GM12891 (cell line): ENCODE data around the gene TMEM178B. TPM values are rescaled to one million over a fixed set of nuclear protein-coding genes. Genes with fewer than 3 reads are reported as not detected.
A peak's percentile ranks its signal among the peaks of the same experiment; 100 is the strongest.
"Not testable (repeated sequence)": the region's sequence is repeated elsewhere in the genome, so short reads cannot be mapped to it uniquely, and the experiment has no call there.

Experiments
- DNase-seq: peaks from one replicate; pipeline ENCODE4 v3.0.0; 2011; ENCODE audit warnings: low spot score; ENCODE audit not compliant: insufficient read length
- FAIRE-seq: peaks from 2 replicates; lab custom pipeline; 2011; peaks lifted over from hg19 to GRCh38; lab: Jason Lieb, UNC
- PAX5 ChIP-seq: IDR thresholded peaks from 2 replicates; pipeline ENCODE4 v1.6.1; 2011; ENCODE audit warnings: low read length, moderate library complexity, mild to moderate bottlenecking; ENCODE audit not compliant: insufficient read depth, severe bottlenecking
- POLR2A ChIP-seq: IDR thresholded peaks from 2 replicates; pipeline ENCODE4 v1.6.1; 2011; ENCODE audit warnings: low read depth, low read length, control low read depth
- POLR2AphosphoS5 ChIP-seq: IDR thresholded peaks from 2 replicates; pipeline ENCODE4 v1.6.1; 2011; ENCODE audit warnings: low read depth, low read length, control low read depth
- POU2F2 ChIP-seq: IDR thresholded peaks from 2 replicates; pipeline ENCODE4 v1.6.1; 2011; ENCODE audit warnings: low read depth, mild to moderate bottlenecking, control low read depth, low read length, moderate library complexity
- SPI1 ChIP-seq: IDR thresholded peaks from 2 replicates; pipeline ENCODE4 v1.6.1; 2011; ENCODE audit warnings: low read depth, low read length, control low read depth
- TAF1 ChIP-seq: IDR thresholded peaks from 2 replicates; pipeline ENCODE4 v1.6.1; 2011; ENCODE audit warnings: low read depth, low read length, control low read depth
- polyA plus RNA-seq: library from polyadenylated mRNA; unstranded; fragments of >200 nt; gene quantifications from one replicate; pipeline ENCODE4 v1.2.1, GENCODE V29; 2012; ENCODE audit warnings: low read depth, missing spikeins, inconsistent platforms; ENCODE audit not compliant: missing spikeins

TMEM178B gene
- polyA plus RNA-seq: 0.10 TPM

DNA sequence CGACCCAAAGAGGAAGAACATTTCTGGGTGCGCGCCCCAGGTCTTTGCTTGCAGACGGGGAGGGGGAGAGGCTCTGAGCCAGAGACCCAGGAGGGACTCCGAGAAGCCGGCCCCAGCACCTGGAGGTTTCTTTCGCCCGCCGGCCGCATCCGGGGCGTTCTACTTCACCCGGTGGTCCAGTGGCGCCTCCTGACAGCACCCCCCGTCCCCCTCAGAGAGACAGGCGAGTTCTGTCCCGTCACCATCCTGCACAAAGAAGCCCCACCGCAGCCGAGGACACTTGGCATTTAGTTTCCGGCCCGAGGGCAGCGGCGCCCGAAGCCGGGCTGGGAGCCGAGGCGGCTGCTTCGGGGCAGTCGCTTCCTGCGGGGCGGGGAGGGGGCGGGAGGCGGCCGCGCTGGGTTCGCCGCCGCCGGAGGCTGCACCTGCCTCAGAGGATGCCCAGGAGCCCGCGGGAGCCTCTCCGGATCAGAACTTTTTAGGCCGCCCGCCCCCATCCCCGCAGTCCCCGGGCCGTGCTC is at the start of gene TMEM178B:
TMEM178B (plus strand) TSS at position 424 of the 521 bp plus-strand sequence.
- TF ChIP-seq POLR2A (no peak), SPI1 (no peak), POLR2AphosphoS5 (no peak), POU2F2 (no peak)
- DNase-seq (peak; percentile 17), FAIRE-seq (no peak)

DNA sequence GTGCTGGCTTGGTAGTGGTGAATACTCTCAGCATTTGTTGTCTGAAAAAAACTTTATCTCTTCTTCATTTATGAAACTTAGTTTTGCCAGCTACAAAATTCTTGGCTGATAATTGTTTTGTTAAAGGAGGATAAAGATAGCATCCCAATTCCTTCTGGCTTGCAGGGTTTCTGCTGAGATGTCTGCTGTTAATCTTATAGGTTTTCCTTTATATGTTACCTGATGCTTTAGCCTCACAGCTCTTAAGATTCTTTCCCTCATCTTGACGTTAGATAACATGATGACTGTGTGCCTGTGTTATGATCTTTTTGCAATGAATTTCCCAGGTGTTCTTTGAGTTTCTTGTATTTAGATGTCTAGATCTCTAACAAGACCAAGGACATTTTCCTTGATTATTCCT is 49.2 kb upstream of the TMEM178B start:
- no peak for FAIRE-seq
- TF ChIP-seq PAX5 (no peak), POU2F2 (no peak), POLR2A (no peak), POLR2AphosphoS5 (no peak), TAF1 (no peak), SPI1 (no peak)
- DNase-seq: no peak

DNA sequence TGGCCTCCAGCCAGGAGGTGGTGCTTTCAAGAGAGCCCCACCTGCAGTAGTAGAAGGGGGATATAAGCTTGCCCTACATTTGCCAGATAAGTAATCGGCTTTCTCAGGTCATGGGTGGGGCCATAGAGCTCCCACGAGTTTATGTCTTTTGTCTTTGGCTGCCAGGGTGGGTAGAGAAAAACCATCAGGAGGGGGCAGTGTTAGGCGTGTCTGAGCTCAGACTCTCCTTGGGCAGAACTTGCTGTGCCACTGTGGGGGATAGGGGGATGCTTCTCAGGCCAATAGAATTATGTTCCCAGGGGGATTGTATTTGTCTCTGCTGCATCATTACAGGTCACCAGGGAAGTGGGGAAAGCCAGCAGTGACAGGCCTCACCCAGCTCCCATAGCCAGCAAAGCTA is 46.8 kb upstream of the TMEM178B start:
- no peak for FAIRE-seq

GRCh38 chr7:141028767-141029166 is 45.1 kb upstream of the TMEM178B start:
- no peak for FAIRE-seq

More for the DNA sequence above, 46.8 kb upstream of the TMEM178B start:
- DNase-seq: no peak
- TF ChIP-seq PAX5: no peak

GRCh38 chr7:141032539-141033323 is 41.1 kb upstream of the TMEM178B start:
- not testable (repeated sequence) for DNase-seq, FAIRE-seq

More at GRCh38 chr7:141028767-141029166, 45.1 kb upstream of the TMEM178B start:
- TF ChIP-seq POU2F2 (no peak), PAX5 (no peak), POLR2AphosphoS5 (no peak), TAF1 (no peak), SPI1 (no peak), POLR2A (no peak)
- no peak for DNase-seq

DNA sequence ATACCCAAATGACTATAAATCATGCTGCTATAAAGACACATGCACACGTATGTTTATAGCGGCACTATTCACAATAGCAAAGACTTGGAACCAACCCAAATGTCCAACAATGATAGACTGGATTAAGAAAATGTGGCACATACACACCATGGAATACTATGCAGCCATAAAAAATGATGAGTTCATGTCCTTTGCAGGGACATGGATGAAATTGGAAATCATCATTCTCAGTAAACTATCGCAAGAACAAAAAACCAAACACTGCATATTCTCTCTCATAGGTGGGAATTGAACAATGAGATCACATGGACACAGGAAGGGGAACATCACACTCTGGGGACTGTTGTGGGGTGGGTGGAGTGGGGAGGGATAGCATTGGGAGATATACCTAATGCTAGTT is 35.8 kb upstream of the TMEM178B start:
- not testable (repeated sequence) for DNase-seq, FAIRE-seq

DNA sequence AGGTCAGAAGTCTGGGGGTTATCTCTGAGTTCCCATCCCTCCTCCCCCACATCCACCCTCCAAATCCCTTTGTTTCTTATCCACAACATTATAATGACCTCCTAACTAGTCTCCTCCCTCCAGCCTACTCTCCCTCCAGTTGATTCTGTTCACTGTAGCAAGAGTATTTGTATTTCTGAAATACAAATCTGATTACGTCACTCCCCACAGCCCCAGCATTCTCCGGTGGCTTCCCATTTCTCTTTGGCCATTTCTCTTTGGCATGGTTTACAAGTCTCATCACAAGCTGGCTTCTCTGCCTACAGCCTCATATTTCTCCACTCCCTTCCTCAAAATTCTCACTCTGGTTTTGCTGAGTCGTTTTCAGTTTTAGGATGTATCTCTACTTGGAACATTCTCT is 34.5 kb upstream of the TMEM178B start:
- FAIRE-seq: no peak
- no peak for TF ChIP-seq PAX5
- no peak for TF ChIP-seq POLR2A
- TF ChIP-seq POLR2AphosphoS5: no peak
- TF ChIP-seq POU2F2: no peak
- TF ChIP-seq TAF1: no peak
- no peak for TF ChIP-seq SPI1
- no peak for DNase-seq

GRCh38 chr7:141042222-141043193 is 31.4 kb upstream of the TMEM178B start:
- DNase-seq: no peak
- FAIRE-seq: no peak
- TF ChIP-seq TAF1 (no peak), POLR2A (no peak), POU2F2 (no peak), POLR2AphosphoS5 (no peak), SPI1 (no peak)

DNA sequence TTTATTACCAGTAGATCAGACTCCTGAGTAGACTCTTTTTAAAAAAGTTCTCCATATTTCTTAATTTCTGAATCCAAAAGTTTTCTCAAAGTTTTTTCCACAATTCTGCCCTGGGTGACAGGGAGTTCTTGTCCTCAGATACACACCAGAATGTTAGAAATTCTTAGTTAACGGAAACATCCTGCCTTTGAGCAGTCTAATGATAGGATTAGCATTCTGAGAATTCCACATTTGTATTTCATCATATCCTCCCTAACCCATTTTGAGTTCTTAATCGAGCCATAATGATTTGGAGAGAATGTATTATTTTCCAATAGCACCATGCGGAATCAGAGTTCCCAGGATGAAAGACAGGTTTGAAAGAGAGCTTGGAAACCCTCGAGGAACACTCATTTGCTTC is 30.2 kb upstream of the TMEM178B start:
- FAIRE-seq: no peak
- TF ChIP-seq POLR2AphosphoS5 (no peak), PAX5 (no peak), POU2F2 (no peak), POLR2A (no peak), SPI1 (no peak), TAF1 (no peak)
- DNase-seq: no peak

DNA sequence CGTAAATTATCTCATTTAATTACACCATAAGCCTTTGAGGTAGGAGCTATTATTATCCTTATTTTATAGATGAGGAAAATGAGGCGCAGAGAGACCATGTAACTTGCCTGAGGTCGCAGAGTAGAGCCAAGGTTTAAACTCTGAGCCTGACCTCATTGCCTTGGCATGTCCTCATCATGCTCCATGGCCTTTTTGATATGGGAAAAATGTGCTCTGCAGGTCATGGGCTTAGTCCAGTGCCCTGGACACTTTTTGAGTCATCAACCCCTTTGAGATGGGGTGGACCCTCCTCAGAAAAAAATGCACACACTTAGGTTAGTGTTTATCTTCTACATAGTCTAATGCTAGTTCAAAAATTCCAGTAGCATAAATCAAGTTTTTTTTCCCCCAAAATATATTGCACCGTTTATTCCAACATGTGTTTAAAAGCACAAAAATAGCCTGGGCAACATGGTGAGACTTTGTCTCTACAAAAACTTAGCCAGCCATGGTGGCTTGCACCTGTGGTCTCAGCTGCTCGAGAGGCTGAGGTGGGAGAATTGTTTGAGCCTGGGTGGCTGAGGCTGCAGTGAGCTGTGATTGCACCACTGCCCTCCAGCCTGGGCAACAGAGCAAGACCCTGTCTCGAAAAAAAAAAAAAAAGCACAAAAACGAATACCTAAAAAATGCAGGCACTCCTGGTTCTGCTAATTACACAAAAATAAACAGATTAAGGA is 28.6 kb upstream of the TMEM178B start:
- TF ChIP-seq TAF1: no peak
- no peak for TF ChIP-seq POLR2AphosphoS5
- TF ChIP-seq POLR2A: no peak
- no peak for TF ChIP-seq POU2F2
- no peak for TF ChIP-seq PAX5
- FAIRE-seq (no peak), DNase-seq (no peak)
